GM12872 (cell line): ENCODE measurements around the gene FOXP1.

Experiments used
- CTCF ChIP-seq: IDR thresholded peaks from 3 replicates; pipeline ENCODE4 v1.5.1; 2011; ENCODE audit warnings: low read depth, mild to moderate bottlenecking, low read length, moderate library complexity; ENCODE audit not compliant: insufficient read depth

The FOXP1 gene

DNA sequence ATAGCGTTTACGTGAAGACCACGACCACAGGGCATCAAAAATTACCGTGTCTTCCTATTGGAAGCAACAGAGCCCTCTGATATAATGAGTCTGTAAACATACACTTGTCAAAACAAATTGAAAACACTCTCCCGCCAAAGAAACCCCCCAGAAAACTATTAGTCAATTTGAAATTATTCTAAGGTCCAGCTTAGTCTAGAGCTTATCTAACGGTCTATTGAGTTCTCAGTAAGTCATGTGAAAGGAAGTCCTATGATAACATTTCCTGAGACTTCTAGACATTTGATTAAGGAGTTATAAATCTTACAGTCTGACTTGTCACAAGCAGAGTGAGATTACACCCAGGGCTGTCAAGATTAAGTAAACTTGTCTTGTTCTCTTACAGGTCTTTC lies 356.3 kb downstream of the FOXP1 start:
- TF ChIP-seq CTCF = no peak

GRCh38 chr3:71226565-71227269 lies 356.8 kb downstream of the FOXP1 start:
- TF ChIP-seq CTCF = no peak

- TF ChIP-seq CTCF = no peak
These were observed 357.5 kb downstream of the FOXP1 start for GRCh38 chr3:71225951-71226564.

DNA sequence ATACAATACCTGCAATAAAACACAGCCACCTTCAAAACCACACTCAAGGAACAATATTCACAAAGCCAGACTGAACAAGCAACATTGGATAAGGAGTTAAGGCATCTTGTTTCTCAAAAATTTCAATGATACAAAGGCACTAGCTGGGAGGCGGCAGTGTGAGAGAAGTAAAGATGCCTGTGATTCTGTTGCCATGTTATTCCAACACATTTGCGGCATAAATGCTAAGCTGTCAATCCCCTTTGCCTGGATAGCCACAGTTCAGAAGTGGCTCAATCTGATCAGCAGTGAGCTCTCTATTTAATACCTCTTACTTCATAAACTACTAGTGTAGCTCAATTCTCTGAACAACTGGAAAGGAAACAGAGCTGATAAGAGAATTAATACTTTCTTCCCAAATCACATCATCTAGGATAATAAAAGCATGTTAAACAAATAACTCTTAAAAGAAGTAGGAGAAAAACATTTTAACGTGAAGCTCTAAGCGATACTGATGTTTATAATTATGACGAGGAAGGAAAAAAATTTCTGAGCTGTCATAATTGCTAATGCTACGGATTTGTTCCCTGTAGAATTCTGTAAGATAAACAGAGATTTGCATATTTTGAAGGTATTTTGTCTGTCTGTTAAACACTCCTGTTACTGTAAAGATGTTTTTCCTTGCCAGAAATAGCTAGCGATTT lies 358.4 kb downstream of the FOXP1 start:
- no peak for TF ChIP-seq CTCF

GRCh38 chr3:71219744-71220638 lies 363.5 kb downstream of the FOXP1 start:
- TF ChIP-seq CTCF = no peak

- no peak for TF ChIP-seq CTCF
These were observed 365.0 kb downstream of the FOXP1 start for GRCh38 chr3:71218508-71218907.
